Osteoblast (primary cell): Measurements from ENCODE around the gene STK38. TPM values are rescaled to one million over a fixed set of nuclear protein-coding genes. Genes with fewer than 3 reads are reported as not detected.
A peak's percentile ranks its signal among the peaks of the same experiment; 100 is the strongest.

Experiments
- DNase-seq: peaks from one replicate; pipeline ENCODE4 v3.0.0; 2011; ENCODE audit warnings: low spot score, mixed read lengths; ENCODE audit not compliant: insufficient read length; ENCODE audit errors: missing footprints
- H2AFZ ChIP-seq: 2 replicates; pipeline ENCODE4 v1.6.0; 2011; ENCODE audit warnings: mild to moderate bottlenecking, low read length
- H3K27ac ChIP-seq: 2 replicates; pipeline ENCODE4 v1.5.1; 2011; ENCODE audit warnings: mild to moderate bottlenecking, low read depth, low read length, moderate library complexity
- H3K27me3 ChIP-seq: 2 replicates; pipeline ENCODE4 v1.6.0; 2012; ENCODE audit warnings: mild to moderate bottlenecking, control low read depth, inconsistent platforms, low read length, moderate library complexity; ENCODE audit not compliant: insufficient read depth
- H3K36me3 ChIP-seq: 2 replicates; pipeline ENCODE4 v1.5.1; 2011; ENCODE audit warnings: mild to moderate bottlenecking, low read length, control low read depth, moderate library complexity; ENCODE audit not compliant: insufficient read depth
- H3K4me1 ChIP-seq: 2 replicates; pipeline ENCODE4 v1.5.1; 2011; ENCODE audit warnings: mild to moderate bottlenecking, low read length, control low read depth, moderate library complexity; ENCODE audit not compliant: insufficient read depth
- H3K4me2 ChIP-seq: 2 replicates; pipeline ENCODE4 v1.6.0; 2011; ENCODE audit warnings: mild to moderate bottlenecking, low read length; ENCODE audit not compliant: insufficient read depth
- H3K4me3 ChIP-seq: fragments of 200-600 bp; sonication (generic); 3 replicates; pipeline ENCODE4 v1.5.1; 2012; ENCODE audit warnings: mild to moderate bottlenecking, low read length, inconsistent platforms; ENCODE audit not compliant: insufficient read depth
- H3K79me2 ChIP-seq: 2 replicates; pipeline ENCODE4 v1.6.0; 2012; ENCODE audit warnings: mild to moderate bottlenecking, low read length, control low read depth, inconsistent platforms; ENCODE audit not compliant: insufficient read depth
- H3K9me3 ChIP-seq: 2 replicates; pipeline ENCODE4 v1.5.1; 2011; ENCODE audit warnings: low read depth, low read length, control low read depth
- H4K20me1 ChIP-seq: 2 replicates; pipeline ENCODE4 v1.6.0; 2012; ENCODE audit warnings: mild to moderate bottlenecking, low read length, control low read depth; ENCODE audit not compliant: insufficient read depth
- CTCF ChIP-seq: IDR thresholded peaks from 2 replicates; pipeline ENCODE4 v1.5.1; 2011; ENCODE audit warnings: mild to moderate bottlenecking, low read depth, low read length, moderate library complexity; ENCODE audit errors: extremely low read depth
- total RNA-seq: library from RNA; depleted of rRNA; stranded (reverse); fragments of >200 nt; gene quantifications from 2 replicates; pipeline ENCODE4 v1.2.3, GENCODE V29; 2012

STK38 gene
- total RNA-seq, 1 donor, result 48.1 TPM

DNA sequence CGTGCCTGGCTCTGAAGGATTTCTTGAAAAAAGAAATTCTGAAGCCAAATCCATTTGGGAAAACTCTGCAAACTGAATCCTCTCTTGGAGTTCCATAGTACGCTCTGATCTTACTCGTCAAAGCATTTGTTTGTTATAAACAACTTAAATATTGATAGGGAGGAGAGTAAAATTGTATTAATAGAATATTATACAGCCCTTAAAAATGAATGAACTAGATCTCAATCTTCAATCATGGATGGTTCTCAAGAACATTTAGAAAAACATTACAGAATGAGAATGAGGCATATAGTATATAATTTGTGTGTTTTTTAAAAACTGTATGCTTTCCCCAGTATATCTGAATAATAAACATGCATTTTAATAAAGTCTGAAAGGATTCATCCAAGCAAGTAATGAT lies 79.7 kb downstream of the STK38 start:
- Histone ChIP-seq H3K4me3 (no peak overlapping the region), H3K79me2 (peaks cover 92% of the 10 kb centered on the region), H3K36me3 (peaks cover 22% of the 10 kb centered on the region), H4K20me1 (peaks cover 27% of the 10 kb centered on the region), H3K9me3 (no peaks in the 10 kb centered on the region), H3K4me1 (peaks cover 4% of the 10 kb centered on the region), H3K27ac (no peak overlapping the region), H3K4me2 (no peak overlapping the region), H2AFZ (no peak overlapping the region), H3K27me3 (no peaks in the 10 kb centered on the region)
- TF ChIP-seq CTCF, result no peak
- no peak for DNase-seq

GRCh38 chr6:36464233-36464632 lies 83.0 kb downstream of the STK38 start:
- no peak overlapping the region for H3K4me3 ChIP-seq
- H2AFZ ChIP-seq, result no peak overlapping the region
- H3K4me2 ChIP-seq, result no peak overlapping the region
- no peaks in the 10 kb centered on the region for H3K36me3 ChIP-seq
- H3K27ac ChIP-seq, result no peak overlapping the region
- TF ChIP-seq CTCF, result no peak
- H3K4me1 ChIP-seq, result peaks cover 8% of the 10 kb centered on the region
- H3K9me3 ChIP-seq, result no peaks in the 10 kb centered on the region
- no peaks in the 10 kb centered on the region for H3K27me3 ChIP-seq
- peaks cover 98% of the 10 kb centered on the region for H3K79me2 ChIP-seq
- no peak for DNase-seq
- peaks cover 38% of the 10 kb centered on the region for H4K20me1 ChIP-seq

- Histone ChIP-seq H3K4me1 (peaks cover 8% of the 10 kb centered on the region), H3K36me3 (no peaks in the 10 kb centered on the region), H3K4me3 (no peak overlapping the region), H3K27me3 (no peaks in the 10 kb centered on the region), H2AFZ (no peak overlapping the region), H3K9me3 (no peaks in the 10 kb centered on the region), H4K20me1 (peaks cover 36% of the 10 kb centered on the region), H3K79me2 (peaks cover 98% of the 10 kb centered on the region), H3K27ac (no peak overlapping the region), H3K4me2 (no peak overlapping the region)
- no peak for TF ChIP-seq CTCF
- DNase-seq, result no peak
These were observed 83.6 kb downstream of the STK38 start for GRCh38 chr6:36463676-36464075.

GRCh38 chr6:36461646-36462045 lies 85.6 kb downstream of the STK38 start:
- no peak for TF ChIP-seq CTCF
- Histone ChIP-seq H3K4me3 (no peak overlapping the region), H2AFZ (no peak overlapping the region), H3K4me1 (peaks cover 8% of the 10 kb centered on the region), H3K9me3 (no peaks in the 10 kb centered on the region), H3K79me2 (peaks cover 98% of the 10 kb centered on the region), H3K36me3 (peaks cover 10% of the 10 kb centered on the region), H3K27ac (no peak overlapping the region), H3K4me2 (peak overlapping the region; percentile 17), H3K27me3 (no peaks in the 10 kb centered on the region), H4K20me1 (peaks cover 46% of the 10 kb centered on the region)
- no peak for DNase-seq
